ENCODE results near the gene SEC24B.
"Not testable (repeated sequence)": the region's sequence is repeated elsewhere in the genome, so short reads cannot be mapped to it uniquely, and the experiment has no call there.

The SEC24B gene

DNA sequence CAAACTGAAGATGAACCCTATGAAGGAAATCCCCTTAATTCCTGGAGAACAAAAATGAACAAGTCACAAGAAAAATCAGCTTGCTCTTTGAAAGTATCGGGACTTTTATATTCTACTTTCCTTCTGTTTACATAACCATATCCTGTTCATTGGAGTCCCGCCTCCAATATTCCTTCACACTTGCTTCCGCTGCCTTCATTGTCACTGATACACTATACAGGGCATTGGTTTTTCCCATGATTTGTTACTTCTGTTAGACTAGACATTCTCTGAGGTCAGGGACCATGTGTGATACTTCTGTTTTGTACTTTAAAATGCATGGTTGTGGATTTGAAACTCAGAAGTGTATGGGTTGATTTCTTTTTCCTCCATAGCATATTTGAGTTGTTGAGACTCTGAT, 145.2 kb downstream of the SEC24B start:
- no peak for DNase-seq (ENCODE audit: low spot score)

DNA sequence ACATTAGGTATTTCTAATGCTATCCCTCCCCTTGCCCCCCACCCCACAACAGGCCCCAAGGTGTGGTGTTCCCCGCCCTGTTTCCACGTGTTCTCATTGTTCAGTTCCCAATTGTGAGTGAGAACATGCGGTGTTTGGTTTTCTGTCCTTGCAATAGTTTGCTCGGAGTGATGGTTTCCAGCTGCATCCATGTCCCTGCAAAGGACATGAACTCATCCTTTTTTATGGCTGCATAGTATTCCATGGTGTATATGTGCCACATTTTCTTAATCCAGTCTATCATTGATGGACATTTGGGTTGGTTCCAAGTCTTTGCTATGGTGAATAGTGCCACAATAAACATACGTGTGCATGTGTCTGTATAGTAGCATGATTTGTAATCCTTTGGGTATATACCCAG, 146.4 kb downstream of the SEC24B start:
- not testable (repeated sequence) for DNase-seq (ENCODE audit: low spot score)

DNA sequence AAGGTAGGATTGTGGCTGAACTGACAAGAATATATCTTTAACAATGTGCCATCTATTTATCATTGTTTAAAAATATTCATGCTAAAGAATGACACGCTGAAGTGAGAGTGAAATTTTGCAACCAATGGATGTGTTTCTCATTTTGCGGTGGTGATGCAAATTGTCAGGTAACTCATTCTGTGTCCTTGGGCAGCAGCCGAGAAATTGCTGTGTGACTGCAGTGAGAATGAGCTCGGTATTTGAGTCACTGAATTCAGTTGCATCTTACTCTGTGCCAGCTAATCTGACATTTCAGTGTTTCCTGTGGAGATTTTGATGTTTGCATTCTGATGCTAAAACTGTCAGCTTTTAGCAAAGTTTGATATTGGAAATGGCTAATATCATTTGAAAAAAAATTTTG, 154.6 kb downstream of the SEC24B start:
- DNase-seq (ENCODE audit: low spot score) = no peak

DNA sequence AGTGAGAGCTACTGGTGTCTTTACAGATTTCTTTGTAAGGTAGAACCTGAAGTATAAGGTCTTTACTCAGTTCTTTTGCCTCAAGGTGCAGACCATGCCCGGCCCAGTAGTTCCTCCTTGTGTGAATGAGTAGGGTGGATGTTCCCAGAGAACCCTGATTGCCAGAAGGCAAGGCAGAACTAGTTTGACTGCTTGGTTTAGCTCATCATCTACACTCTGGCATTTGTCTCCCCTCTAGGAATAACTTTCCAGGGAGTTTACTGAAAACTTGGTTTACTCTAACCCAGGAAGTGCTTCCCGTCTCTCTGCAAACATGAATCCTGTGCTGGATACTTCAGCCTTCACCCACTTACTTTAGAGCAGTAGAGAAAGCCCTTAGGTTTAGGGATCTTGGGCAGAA, 155.5 kb downstream of the SEC24B start:
- DNase-seq (ENCODE audit: low spot score) = no peak

DNA sequence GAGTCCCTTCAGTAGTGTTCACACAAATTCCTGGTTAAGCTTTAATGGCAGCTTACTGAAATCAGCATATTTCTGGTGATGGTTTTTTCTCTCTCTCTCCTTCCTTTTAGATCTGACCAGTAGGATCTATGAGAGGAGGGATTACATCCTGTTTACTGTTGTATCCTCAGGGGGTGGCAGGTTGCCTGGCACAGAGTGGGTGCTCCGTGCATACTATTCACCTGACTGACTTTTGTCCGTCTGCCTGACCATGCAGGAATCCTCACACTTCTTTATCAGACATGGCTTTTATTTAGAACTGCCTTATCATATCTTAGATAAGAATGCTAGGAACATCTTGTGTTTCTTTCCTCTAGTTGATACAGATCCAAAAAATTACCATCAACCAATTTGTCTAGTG, 156.0 kb downstream of the SEC24B start:
- no peak for DNase-seq (ENCODE audit: low spot score)
